ENCODE measurements around the gene BABAM2.

DNA sequence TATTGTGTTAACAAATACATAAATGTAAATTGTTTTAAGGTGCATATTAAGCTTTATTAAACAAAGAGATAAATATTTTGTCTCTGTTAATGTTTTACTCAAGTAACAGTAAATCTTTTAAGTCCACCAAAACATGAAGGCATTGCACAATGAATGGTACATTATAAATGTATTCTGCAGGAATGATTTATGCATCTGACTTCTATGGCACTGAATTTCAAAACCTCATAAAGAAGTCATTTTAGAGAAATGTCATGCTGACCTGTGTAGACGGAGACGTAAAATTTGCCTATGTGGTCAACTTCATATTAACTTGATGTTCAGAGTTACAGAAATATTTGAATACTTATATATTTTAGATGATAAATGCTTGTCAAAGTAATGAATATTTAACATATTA lies 194.7 kb downstream of the BABAM2 start:
- TF ChIP-seq, protein P1, sequence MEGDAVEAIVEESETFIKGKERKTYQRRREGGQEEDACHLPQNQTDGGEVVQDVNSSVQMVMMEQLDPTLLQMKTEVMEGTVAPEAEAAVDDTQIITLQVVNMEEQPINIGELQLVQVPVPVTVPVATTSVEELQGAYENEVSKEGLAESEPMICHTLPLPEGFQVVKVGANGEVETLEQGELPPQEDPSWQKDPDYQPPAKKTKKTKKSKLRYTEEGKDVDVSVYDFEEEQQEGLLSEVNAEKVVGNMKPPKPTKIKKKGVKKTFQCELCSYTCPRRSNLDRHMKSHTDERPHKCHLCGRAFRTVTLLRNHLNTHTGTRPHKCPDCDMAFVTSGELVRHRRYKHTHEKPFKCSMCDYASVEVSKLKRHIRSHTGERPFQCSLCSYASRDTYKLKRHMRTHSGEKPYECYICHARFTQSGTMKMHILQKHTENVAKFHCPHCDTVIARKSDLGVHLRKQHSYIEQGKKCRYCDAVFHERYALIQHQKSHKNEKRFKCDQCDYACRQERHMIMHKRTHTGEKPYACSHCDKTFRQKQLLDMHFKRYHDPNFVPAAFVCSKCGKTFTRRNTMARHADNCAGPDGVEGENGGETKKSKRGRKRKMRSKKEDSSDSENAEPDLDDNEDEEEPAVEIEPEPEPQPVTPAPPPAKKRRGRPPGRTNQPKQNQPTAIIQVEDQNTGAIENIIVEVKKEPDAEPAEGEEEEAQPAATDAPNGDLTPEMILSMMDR (IDR thresholded peaks at IDR 0.05) = no peak
- TF ChIP-seq POLR2A (IDR thresholded peaks at IDR 0.05; ENCODE audit: low read depth) (no peak), EP300 (IDR thresholded peaks at IDR 0.05) (no peak)

Measured in esophagus muscularis mucosa (tissue), 4 donors.